Activated CD4-positive, alpha-beta T cell treated with anti-CD3 and anti-CD28 coated beads, Interleukin-2, amount 10 ng/mL, durations not matched to agents 24 days and 14 days (primary cell): ENCODE data around the gene CFAP299. TPM values are rescaled to one million over a fixed set of nuclear protein-coding genes. Genes with fewer than 3 reads are reported as not detected.
"Not testable (repeated sequence)": the region's sequence is repeated elsewhere in the genome, so short reads cannot be mapped to it uniquely, and the experiment has no call there.

Source experiments
- DNase-seq: peaks from one replicate; pipeline ENCODE4 v3.0.0; 2022
- H3K27ac Mint-ChIP-seq: one replicate; pipeline ENCODE4 v1.8.0; 2022; ENCODE audit warnings: mild to moderate bottlenecking, mixed read lengths
- H3K27me3 Mint-ChIP-seq: one replicate; pipeline ENCODE4 v1.8.0; 2022; ENCODE audit warnings: mixed read lengths
- H3K36me3 Mint-ChIP-seq: one replicate; pipeline ENCODE4 v1.8.0; 2022; ENCODE audit warnings: low read depth, mild to moderate bottlenecking, mixed read lengths
- H3K4me1 Mint-ChIP-seq: one replicate; pipeline ENCODE4 v1.8.0; 2021; ENCODE audit warnings: mixed read lengths
- H3K4me3 Mint-ChIP-seq: one replicate; pipeline ENCODE4 v1.8.0; 2022; ENCODE audit warnings: mild to moderate bottlenecking, moderate library complexity, mixed read lengths
- H3K9me3 Mint-ChIP-seq: one replicate; pipeline ENCODE4 v1.8.0; 2021; ENCODE audit warnings: mixed read lengths
- intact Hi-C: fragments of 100-400 bp; cut with micrococcal nuclease; formaldehyde crosslinking; loops from one replicate; pipeline ENCODE4 v1.15.1; 2023
- total RNA-seq: library from RNA; stranded (reverse); gene quantifications from 2 replicates; pipeline ENCODE4 v1.2.3, GENCODE V29; 2022

CFAP299 gene
- not detected in 2 replicates for total RNA-seq

DNA sequence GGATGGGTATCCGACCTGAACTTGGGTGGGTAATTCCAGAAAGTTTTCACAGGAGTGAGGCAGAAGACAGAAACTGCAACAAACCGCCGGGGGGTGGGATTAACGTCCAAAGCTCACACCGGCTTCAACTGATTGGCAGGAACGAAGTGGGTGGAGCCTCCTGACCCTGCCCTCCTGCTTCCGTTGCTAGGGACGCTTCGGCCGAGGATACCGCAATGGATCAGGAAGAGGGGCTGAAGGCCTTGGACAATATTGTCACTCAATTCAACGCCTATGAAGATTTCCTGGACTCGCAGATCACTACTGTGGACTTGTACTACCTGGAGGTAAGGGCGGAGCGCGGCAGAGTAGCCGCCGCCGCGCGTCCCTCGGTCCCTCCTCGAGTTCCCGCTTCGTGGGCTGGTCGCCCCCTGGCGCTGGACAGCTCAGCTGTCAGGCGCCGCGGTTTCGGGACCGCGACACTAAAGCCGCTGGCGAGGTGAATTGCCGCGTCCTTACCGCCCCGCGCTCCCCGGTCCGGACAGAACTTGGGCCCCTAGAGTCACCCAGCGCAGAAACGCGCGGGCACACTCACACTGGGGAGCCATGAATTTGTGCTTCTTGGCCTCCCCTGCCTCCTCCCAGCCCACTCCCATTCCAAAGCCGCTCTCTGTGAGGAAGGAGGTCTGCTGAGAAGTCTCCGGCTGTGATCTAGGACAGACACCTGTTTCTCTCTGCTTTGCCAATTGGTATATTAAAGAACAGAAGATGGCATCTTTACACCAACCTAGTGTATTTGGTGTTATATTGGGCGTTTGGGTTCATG, at the start of gene CFAP299:
Gene CFAP299, plus strand, starts transcription at position 177 of the 805 bp plus-strand sequence.
- Mint-ChIP-seq H3K4me3 (peak within 1 kb of the TSS; percentile 82), H3K27ac (no peak within 1 kb of the TSS), H3K27me3 (peaks cover 27% of the 10 kb centered on the region), H3K36me3 (no peaks in the 10 kb centered on the region), H3K4me1 (peaks cover 10% of the 10 kb centered on the region), H3K9me3 (no peaks in the 10 kb centered on the region)
- intact Hi-C loops: no loop called here
- DNase-seq: peak; percentile 84

DNA sequence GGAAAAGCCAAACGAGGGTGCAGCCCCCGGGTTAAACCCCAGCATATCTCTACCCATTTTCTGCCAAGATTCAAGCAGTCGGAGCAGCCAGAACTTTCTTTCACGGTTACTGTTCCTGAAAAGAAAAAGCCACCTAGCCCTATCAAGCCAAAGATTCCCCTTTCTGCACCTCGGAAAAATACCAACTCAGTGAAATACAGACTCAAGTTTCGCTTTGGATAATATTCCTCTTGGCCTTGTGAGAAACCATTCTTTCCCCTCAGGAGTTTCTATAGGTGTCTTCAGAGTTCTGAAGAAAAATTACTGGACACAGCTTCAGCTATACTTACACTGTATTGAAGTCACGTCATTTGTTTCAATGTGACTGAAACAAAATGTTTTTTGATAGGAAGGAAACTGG, 49.1 kb upstream of the CFAP299 start:
- no peaks in the 10 kb centered on the region for H3K36me3 Mint-ChIP-seq
- no peak for DNase-seq
- no peak overlapping the region for H3K27ac Mint-ChIP-seq
- H3K9me3 Mint-ChIP-seq: no peaks in the 10 kb centered on the region
- no peaks in the 10 kb centered on the region for H3K4me1 Mint-ChIP-seq
- intact Hi-C loops: no loop called here
- no peak overlapping the region for H3K4me3 Mint-ChIP-seq
- H3K27me3 Mint-ChIP-seq: peaks cover 14% of the 10 kb centered on the region

DNA sequence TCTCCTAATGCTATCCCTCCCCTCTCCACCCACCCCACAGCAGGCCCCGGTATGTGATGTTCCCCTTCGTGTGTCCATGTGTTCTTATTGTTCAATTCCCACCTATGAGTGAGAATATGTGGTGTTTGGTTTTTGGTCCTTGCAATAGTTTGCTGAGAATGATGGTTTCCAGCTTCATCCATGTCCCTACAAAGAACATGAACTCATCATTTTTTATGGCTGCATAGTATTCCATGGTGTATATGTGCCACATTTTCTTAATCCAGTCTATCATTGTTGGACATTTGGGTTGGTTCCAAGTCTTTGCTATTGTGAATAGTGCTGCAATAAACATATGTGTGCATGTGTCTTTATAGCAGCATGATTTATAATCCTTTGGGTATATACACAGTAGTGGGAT, 44.9 kb upstream of the CFAP299 start:
- DNase-seq, H3K27me3 Mint-ChIP-seq, H3K4me1 Mint-ChIP-seq, H3K9me3 Mint-ChIP-seq, H3K27ac Mint-ChIP-seq, H3K4me3 Mint-ChIP-seq, intact Hi-C loops, H3K36me3 Mint-ChIP-seq: not testable (repeated sequence)

DNA sequence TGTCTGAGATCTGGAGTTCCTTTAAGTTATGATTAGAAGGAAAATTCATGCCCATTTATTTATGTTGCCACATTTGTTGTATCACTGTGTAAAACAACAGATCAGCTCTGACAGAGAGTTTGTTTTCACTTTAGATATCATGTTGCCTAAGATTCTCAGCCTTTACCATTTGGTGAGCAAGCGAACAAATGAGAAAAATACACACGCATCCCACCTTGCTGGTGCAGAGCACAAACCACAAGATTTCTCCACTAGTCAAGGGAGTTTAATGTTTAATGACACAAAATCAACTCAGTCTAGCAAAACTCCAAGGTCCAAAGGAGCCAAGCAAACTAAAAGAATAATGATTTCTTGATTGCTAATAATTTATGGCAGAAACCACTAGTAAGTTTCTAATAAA, 41.3 kb upstream of the CFAP299 start:
- Mint-ChIP-seq H3K4me3 (no peak overlapping the region), H3K27ac (no peak overlapping the region), H3K27me3 (peaks cover 6% of the 10 kb centered on the region), H3K4me1 (no peaks in the 10 kb centered on the region), H3K36me3 (no peaks in the 10 kb centered on the region), H3K9me3 (no peaks in the 10 kb centered on the region)
- DNase-seq: no peak
- intact Hi-C loops: no loop called here

DNA sequence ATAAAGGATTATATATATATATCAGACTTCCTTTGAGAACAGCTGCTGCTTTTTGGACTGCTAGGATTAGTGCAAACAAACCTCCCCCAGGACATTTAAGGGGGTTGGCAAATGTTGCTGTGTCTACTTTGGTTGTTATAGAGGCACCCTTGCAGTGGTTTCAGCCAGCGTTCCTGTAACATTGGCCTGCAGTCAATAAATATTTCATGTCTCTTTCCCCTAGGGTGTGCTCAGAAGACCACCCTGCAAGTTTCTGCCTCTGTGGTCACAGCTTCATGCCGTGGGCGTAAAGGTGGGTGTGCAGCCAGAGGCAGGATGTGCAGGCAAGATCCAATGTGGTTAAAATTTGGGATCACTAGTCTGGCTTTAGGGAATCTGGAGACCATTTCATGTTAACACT, 40.2 kb upstream of the CFAP299 start:
- Mint-ChIP-seq H3K9me3 (no peaks in the 10 kb centered on the region), H3K4me1 (no peaks in the 10 kb centered on the region), H3K36me3 (no peaks in the 10 kb centered on the region), H3K27ac (no peak overlapping the region), H3K27me3 (peaks cover 6% of the 10 kb centered on the region), H3K4me3 (no peak overlapping the region)
- no peak for DNase-seq
- intact Hi-C loops: no loop called here

DNA sequence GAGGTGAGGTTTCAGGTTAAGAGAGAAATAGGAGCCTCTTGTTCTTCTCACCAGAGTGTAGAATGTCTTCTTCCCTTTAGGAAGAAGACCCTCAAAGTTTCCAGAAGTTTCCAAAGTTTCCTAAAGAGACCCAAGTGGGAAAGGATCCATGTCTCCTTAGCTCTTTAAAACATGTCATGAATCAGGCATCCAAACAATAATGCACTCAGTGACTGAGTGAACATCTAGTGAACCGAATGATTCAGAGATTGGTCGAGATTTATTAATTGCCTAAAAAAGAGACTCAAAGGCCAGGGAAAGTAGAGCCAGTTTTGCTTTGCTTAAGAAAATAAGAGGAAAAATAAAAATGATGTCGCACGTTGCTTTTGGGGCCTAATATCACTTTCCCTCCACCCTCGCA, 39.7 kb upstream of the CFAP299 start:
- intact Hi-C loops: no loop called here
- Mint-ChIP-seq H3K36me3 (no peaks in the 10 kb centered on the region), H3K4me3 (no peak overlapping the region), H3K4me1 (no peaks in the 10 kb centered on the region), H3K9me3 (no peaks in the 10 kb centered on the region), H3K27ac (no peak overlapping the region), H3K27me3 (peaks cover 6% of the 10 kb centered on the region)
- no peak for DNase-seq

DNA sequence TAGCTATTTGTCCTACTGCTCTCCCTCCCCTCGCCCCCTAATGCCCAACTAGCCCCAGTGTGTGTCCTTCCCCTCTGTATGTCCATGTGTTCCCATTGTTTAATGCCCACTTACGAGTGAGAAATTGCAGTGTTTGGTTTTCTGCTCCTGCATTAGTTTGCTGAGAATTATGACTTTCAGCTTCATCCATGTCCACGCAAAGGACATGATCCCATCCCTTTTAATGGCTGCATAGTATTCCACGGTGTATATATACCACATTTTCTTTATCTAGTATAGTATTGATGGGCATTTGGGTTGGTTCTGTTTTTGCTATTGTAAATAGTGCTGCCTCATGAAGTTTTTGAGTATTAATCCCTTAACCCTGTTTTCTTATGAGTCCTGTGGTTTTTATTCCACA, 33.6 kb upstream of the CFAP299 start:
- Mint-ChIP-seq H3K4me1 (no peaks in the 10 kb centered on the region), H3K27ac (no peak overlapping the region), H3K36me3 (no peaks in the 10 kb centered on the region), H3K27me3 (peaks cover 6% of the 10 kb centered on the region), H3K4me3 (no peak overlapping the region), H3K9me3 (peaks cover 5% of the 10 kb centered on the region)
- DNase-seq: no peak
- intact Hi-C loops: no loop called here

DNA sequence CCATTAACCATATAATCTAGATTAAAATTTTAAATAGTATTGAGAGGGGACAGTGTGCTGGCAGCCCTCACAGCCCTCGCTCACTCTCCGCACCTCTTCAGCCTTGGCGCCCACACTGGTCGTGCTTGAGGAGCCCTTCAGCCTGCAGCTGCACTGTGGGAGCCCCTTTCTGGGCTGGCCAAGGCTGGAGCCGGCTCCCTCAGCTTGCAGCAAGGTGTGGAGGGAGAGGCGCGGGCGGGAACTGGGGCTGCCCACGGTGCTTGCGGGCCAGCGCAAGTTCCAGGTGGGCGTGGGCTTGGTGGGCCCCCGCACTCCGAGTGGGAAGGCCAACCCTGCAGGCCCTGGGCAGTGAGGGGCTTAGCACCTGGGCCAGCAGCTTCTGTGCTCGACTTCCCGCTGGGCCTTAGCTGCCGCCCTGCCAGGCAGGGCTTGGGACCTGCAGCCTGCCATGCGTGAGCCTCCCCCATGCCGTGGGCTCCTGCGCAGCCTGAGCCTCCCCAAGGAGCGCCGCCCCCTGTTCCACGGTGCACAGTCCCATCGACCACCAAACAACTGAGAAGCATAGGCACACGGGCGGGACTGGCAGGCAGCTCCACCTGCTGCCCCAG, 32.8 kb upstream of the CFAP299 start:
- H3K27ac Mint-ChIP-seq: no peak overlapping the region
- H3K36me3 Mint-ChIP-seq: no peaks in the 10 kb centered on the region
- no peaks in the 10 kb centered on the region for H3K4me1 Mint-ChIP-seq
- H3K9me3 Mint-ChIP-seq: peaks cover 5% of the 10 kb centered on the region
- peaks cover 6% of the 10 kb centered on the region for H3K27me3 Mint-ChIP-seq
- intact Hi-C loops: no loop called here
- no peak for DNase-seq
- no peak overlapping the region for H3K4me3 Mint-ChIP-seq

DNA sequence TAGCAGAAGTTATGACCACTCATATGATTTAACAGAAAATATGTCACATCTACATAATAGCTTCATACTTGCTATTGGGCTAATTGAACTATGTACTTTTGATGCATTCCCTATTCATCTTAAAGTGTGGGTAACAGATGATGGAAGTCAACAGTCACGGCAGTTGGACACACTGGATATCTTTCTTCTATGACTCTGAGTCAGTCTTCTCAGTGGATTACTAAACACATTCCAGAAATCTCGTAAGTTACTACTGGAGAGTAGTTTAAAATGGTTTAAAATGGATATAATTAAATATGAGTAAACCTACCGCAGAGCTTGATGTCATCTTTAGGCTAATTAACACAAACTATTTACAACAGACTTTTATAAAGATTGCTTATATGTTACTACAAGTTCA, 30.1 kb upstream of the CFAP299 start:
- Mint-ChIP-seq H3K27me3 (peaks cover 14% of the 10 kb centered on the region), H3K36me3 (no peaks in the 10 kb centered on the region), H3K27ac (no peak overlapping the region), H3K4me3 (no peak overlapping the region), H3K4me1 (no peaks in the 10 kb centered on the region), H3K9me3 (peaks cover 5% of the 10 kb centered on the region)
- intact Hi-C loops: no loop called here
- DNase-seq: no peak

DNA sequence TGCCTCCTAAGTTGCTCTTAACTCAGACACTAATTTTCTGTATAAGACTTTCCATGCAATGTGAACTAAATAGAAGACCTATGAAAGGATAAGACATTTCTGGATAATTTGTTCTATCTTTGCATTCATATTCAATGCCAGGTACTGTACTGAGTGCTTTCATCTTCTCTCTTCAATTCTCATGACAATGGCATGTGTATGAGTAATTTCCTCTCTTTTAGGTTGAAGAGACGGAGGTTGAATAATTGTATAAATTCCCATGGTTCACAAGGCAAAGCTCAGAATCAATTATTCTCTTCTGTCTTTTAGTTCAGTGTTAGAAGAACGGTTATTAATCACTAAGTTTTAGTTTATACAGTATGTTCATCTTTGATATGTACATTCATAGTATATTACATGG, 29.3 kb upstream of the CFAP299 start:
- no peaks in the 10 kb centered on the region for H3K36me3 Mint-ChIP-seq
- H3K4me3 Mint-ChIP-seq: no peak overlapping the region
- intact Hi-C loops: no loop called here
- DNase-seq: no peak
- H3K9me3 Mint-ChIP-seq: peaks cover 5% of the 10 kb centered on the region
- H3K4me1 Mint-ChIP-seq: no peaks in the 10 kb centered on the region
- no peak overlapping the region for H3K27ac Mint-ChIP-seq
- H3K27me3 Mint-ChIP-seq: peaks cover 14% of the 10 kb centered on the region

DNA sequence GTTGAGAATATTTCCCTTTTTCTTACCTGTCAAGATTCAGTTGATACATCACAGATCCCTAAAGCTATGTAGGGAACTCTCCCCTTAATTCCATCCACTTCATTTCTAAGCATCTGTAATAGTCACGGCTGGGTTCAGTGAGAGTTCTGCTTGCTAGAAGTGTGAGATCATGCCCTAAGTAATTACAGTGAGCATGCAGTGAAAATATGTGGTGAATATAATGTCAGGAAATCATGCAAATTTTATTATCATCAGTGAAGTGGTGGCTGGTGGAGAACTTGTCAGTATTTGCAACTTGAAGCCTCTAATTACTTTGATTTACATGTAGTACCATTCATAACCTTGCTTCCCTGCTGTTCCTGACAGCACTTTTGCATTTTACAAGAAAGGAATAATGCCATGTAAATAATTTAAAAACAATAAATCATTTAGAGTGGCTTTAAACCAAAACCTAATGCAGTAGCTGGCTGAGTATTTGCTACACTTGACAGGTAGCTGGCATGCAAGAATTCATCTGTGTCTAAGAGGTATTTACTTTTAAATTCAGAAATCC, 28.3 kb upstream of the CFAP299 start:
- H3K4me1 Mint-ChIP-seq: no peaks in the 10 kb centered on the region
- intact Hi-C loops: no loop called here
- no peak for DNase-seq
- H3K9me3 Mint-ChIP-seq: no peaks in the 10 kb centered on the region
- no peak overlapping the region for H3K4me3 Mint-ChIP-seq
- peaks cover 14% of the 10 kb centered on the region for H3K27me3 Mint-ChIP-seq
- H3K27ac Mint-ChIP-seq: no peak overlapping the region
- no peaks in the 10 kb centered on the region for H3K36me3 Mint-ChIP-seq

DNA sequence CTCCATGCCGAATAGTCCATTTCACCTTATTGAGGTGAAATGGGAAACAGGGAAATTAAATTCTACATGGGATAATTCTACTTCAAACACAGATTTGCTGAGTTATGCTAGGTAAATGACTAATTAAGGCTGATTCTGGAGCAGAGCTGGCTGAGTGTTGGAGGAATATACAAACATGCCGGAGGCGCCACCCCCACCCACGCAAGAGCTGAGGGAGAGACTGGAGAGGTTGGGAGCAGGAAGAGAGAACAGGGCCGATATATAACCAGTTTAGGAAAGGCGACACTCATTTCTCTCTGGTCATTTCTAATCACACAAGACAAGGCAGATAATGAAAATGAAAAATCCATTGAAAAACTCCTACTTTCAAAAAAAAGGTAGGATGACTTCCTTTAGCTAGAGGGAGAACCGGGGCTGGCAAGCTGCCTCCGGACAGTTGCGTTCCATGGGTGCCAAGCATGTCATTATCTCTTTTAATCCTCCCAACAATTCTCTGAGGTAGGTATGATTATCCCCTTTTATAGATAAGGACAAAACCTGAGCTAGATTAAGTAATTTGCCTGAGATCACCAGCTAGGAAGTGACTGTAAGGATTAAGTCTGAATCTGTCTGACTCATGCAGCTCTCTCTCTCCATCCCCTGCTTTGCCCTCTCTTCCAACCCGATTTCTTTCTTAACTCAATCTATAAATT, 27.6 kb upstream of the CFAP299 start:
- peaks cover 14% of the 10 kb centered on the region for H3K27me3 Mint-ChIP-seq
- no peak overlapping the region for H3K4me3 Mint-ChIP-seq
- no peaks in the 10 kb centered on the region for H3K9me3 Mint-ChIP-seq

DNA sequence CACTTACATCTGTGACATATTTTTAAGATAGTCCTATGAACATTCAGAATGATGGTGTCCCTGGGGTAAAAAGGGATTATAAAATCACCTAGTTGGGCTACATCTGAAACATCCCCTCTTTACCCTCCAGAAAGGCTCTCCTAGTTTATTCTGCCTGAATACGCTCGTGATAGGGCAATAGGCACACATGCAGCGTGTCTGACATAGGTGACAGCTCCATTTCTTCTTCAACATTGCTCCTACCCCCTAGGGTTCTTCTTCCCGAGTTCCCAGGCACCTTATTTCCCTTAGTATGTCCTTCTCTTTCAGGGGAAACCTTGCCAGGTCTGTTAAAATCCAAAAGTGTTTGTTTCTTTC, 27.1 kb upstream of the CFAP299 start:
- no peak for DNase-seq
- H3K4me3 Mint-ChIP-seq: no peak overlapping the region
- no peaks in the 10 kb centered on the region for H3K4me1 Mint-ChIP-seq
- H3K27me3 Mint-ChIP-seq: peaks cover 15% of the 10 kb centered on the region
- intact Hi-C loops: no loop called here
- no peaks in the 10 kb centered on the region for H3K9me3 Mint-ChIP-seq
- H3K36me3 Mint-ChIP-seq: no peaks in the 10 kb centered on the region
- no peak overlapping the region for H3K27ac Mint-ChIP-seq

More for the DNA sequence above, 27.6 kb upstream of the CFAP299 start:
- DNase-seq: no peak
- no peak overlapping the region for H3K27ac Mint-ChIP-seq
- H3K4me1 Mint-ChIP-seq: no peaks in the 10 kb centered on the region
- intact Hi-C loops: no loop called here
- no peaks in the 10 kb centered on the region for H3K36me3 Mint-ChIP-seq

DNA sequence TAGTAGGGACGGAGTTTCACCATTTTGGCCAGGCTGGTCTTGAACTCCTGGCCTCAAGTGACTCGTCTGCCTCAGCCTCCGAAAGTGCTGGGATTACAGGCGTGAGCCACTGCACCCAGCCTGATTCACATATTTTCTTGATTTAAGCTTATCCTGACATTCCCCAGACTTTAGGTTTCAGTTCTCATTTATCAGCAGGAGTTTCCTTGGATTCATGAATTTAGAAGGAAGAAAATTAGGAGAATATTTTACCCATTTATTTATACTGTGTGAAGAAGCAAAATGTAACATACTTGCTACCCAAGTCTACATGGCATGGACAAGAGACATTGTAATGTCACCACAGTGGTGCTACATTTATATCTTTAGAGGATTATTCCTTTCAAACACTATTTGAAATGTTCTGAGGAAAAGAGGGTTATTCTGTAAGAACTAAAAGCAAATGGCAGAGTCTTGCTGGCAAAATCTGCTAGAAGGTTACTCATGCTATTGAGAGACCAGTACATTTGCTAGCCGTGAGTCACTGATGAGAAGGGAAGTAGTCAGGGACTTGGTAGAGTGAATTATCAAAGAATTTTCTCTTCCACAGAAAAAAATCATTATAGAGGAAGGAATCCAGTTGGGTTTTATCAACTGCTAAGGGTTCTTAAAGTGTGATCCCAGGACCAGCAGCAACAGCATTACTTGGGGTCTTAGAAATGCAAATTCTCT, 26.1 kb upstream of the CFAP299 start:
- DNase-seq: no peak
- Mint-ChIP-seq H3K27me3 (peaks cover 17% of the 10 kb centered on the region), H3K4me1 (no peaks in the 10 kb centered on the region), H3K9me3 (no peaks in the 10 kb centered on the region), H3K27ac (no peak overlapping the region), H3K36me3 (no peaks in the 10 kb centered on the region), H3K4me3 (no peak overlapping the region)
- intact Hi-C loops: no loop called here
